Neuronal stem cell (in vitro differentiated cells): Measurements from ENCODE around the gene CA5A.

Experiments
- DNase-seq: peaks from one replicate; pipeline ENCODE4 v3.0.0-alpha.2; 2013; ENCODE audit warnings: low spot score
- H2AFZ ChIP-seq: one replicate; pipeline ENCODE4 v1.6.1; 2013; ENCODE audit warnings: mild to moderate bottlenecking, low read length, inconsistent platforms
- H2AK5ac ChIP-seq: 2 replicates; pipeline ENCODE4 v1.6.1; 2013; ENCODE audit warnings: low read depth, mild to moderate bottlenecking, inconsistent platforms, low read length, moderate library complexity, mixed read lengths
- H2BK120ac ChIP-seq: 2 replicates; pipeline ENCODE4 v1.6.1; 2013; ENCODE audit warnings: low read depth, mild to moderate bottlenecking, inconsistent platforms, low read length, moderate library complexity, mixed read lengths
- H2BK12ac ChIP-seq: one replicate; pipeline ENCODE4 v1.6.1; 2013; ENCODE audit warnings: low read length, inconsistent platforms
- H2BK15ac ChIP-seq: 2 replicates; pipeline ENCODE4 v1.6.1; 2013; ENCODE audit warnings: mild to moderate bottlenecking, low read length, inconsistent platforms, mixed read lengths
- H2BK5ac ChIP-seq: one replicate; pipeline ENCODE4 v1.6.1; 2013; ENCODE audit warnings: inconsistent platforms, mild to moderate bottlenecking, low read length, moderate library complexity
- H3K14ac ChIP-seq: one replicate; pipeline ENCODE4 v1.6.1; 2013; ENCODE audit warnings: low read length, inconsistent platforms
- H3K18ac ChIP-seq: 2 replicates; pipeline ENCODE4 v1.6.1; 2013; ENCODE audit warnings: low read length, inconsistent platforms
- H3K23ac ChIP-seq: 2 replicates; pipeline ENCODE4 v1.6.1; 2013; ENCODE audit warnings: low read depth, mild to moderate bottlenecking, mixed read lengths, low read length, inconsistent platforms; ENCODE audit not compliant: poor library complexity
- H3K27ac ChIP-seq: replicated peaks from 3 replicates; pipeline ENCODE4 v1.5.1; 2013; ENCODE audit warnings: low read length, inconsistent platforms
- H3K27me3 ChIP-seq, 3 experiments: 2 replicates each; pipeline ENCODE4 v1.6.1; 2013; ENCODE audit warnings: low read length in 3 of 3, mild to moderate bottlenecking in 2 of 3, inconsistent platforms in 1 of 3, low read depth in 1 of 3, mixed read lengths in 1 of 3, moderate library complexity in 1 of 3; ENCODE audit not compliant: control insufficient read depth in 3 of 3, insufficient read depth in 3 of 3
- H3K36me3 ChIP-seq, 2 donors: replicated peaks in 1 of 2; 2 replicates each; pipeline ENCODE4 v1.6.1; 2013; ENCODE audit warnings: low read length in 2 of 2; ENCODE audit not compliant: control insufficient read depth in 2 of 2, insufficient read depth in 2 of 2
- H3K4ac ChIP-seq: 2 replicates; pipeline ENCODE4 v1.6.1; 2013; ENCODE audit warnings: inconsistent platforms, mild to moderate bottlenecking, low read length, moderate library complexity
- H3K4me1 ChIP-seq, 2 donors: 1 replicate in 1 of 2; 2 replicates in 1 of 2; pipeline ENCODE4 v1.6.1; 2013; ENCODE audit warnings: low read length in 2 of 2, low read depth in 1 of 2; ENCODE audit not compliant: control insufficient read depth in 2 of 2, insufficient read depth in 1 of 2
- H3K4me2 ChIP-seq: one replicate; pipeline ENCODE4 v1.6.1; 2013; ENCODE audit warnings: mild to moderate bottlenecking, low read length, inconsistent platforms; ENCODE audit not compliant: insufficient read depth, poor library complexity, severe bottlenecking
- H3K4me3 ChIP-seq, 2 donors: 2 replicates each; pipeline ENCODE4 v1.5.1; 2013; ENCODE audit warnings: low read length in 2 of 2, mild to moderate bottlenecking in 2 of 2, inconsistent platforms in 1 of 2, moderate library complexity in 1 of 2
- H3K79me1 ChIP-seq: one replicate; pipeline ENCODE4 v1.6.1; 2013; ENCODE audit warnings: low read depth, mild to moderate bottlenecking, inconsistent platforms, low read length, moderate library complexity
- H3K9ac ChIP-seq: one replicate; pipeline ENCODE4 v1.6.1; 2013; ENCODE audit warnings: mild to moderate bottlenecking, low read depth, low read length, inconsistent platforms; ENCODE audit not compliant: poor library complexity
- H3K9me3 ChIP-seq, 2 donors: replicated peaks in 1 of 2; 2 replicates each; pipeline versions ENCODE3 to v1.6.1; 2013; ENCODE audit warnings: low read length in 2 of 2, mild to moderate bottlenecking in 2 of 2, inconsistent platforms in 1 of 2, low read depth in 1 of 2, mixed read lengths in 1 of 2, moderate library complexity in 1 of 2; ENCODE audit not compliant: control insufficient read depth in 2 of 2, insufficient read depth in 1 of 2
- H4K8ac ChIP-seq: one replicate; pipeline ENCODE4 v1.6.1; 2013; ENCODE audit warnings: low read depth, mild to moderate bottlenecking, inconsistent platforms, low read length, moderate library complexity
- H4K91ac ChIP-seq: one replicate; pipeline ENCODE4 v1.6.1; 2013; ENCODE audit warnings: low read length, low read depth, mild to moderate bottlenecking, inconsistent platforms; ENCODE audit not compliant: poor library complexity
- WGBS, 2 donors: extraction: QIAGEN DNeasy Blood & Tissue Kit; methylation state at CpG; one replicate each; pipeline ENCODE4 v1.1.7; 2013; ENCODE audit warnings: missing lambda C conversion rate in 2 of 2, mixed read lengths in 1 of 2; ENCODE audit not compliant: insufficient read length in 2 of 2, insufficient replicate concordance in 1 of 2; ENCODE audit errors: extremely low coverage in 2 of 2; 5-methylcytosine and 5-hydroxymethylcytosine counted together

CA5A gene

DNA sequence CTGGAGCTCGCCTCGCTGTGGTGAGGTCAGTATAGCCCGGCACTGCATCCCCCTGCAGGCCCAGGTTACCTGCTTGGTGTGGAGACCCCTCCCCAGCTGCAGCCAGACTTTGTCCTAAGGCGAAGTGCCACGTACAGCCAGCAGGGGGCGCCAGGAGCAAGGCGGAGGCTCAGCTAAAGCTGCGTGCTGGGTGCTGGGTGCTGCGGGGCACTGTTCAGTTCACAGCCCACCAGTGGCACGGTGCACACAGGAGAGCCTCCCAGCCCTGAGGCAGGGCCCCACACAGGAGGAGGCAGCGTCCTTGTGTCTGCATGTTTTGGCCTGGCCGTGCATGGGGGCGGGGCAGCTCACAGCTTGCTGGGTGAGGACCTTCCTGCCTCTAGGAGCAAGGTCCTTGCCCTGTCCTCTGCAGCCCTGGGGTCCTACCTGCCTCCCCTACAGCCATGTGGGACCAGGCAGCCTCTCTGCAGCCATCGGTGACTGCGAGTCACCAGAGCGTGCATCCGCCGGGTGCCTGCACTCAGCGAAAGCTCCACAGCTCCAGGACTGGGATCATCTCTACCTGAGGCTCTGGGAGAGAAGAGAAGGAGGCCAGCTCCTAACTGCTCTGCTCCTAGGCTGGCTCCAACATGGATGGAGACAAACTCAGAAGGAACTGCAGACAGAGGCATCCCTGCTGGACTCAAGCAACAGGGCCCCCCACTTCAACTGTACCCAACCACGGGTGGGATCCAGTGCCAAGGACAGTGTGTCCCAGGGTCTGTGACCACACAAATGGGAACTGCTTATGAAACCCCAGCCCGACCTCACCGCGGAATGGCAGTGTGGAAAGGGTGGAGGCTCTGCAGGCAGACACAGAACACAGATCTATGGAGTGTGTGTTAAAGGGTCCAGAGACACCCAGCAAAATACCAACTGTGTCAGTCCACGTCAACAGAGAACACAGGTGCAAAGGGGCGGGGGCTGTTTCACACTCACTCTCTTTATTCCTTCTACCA is 86.0 kb downstream of the CA5A start:
- Histone ChIP-seq H2BK5ac (peak overlapping the region; percentile 45), H3K23ac (peak overlapping the region; percentile 61)
- no CpG with 5 or more reads among the region's 25 CpGs for WGBS, 2 donors

DNA sequence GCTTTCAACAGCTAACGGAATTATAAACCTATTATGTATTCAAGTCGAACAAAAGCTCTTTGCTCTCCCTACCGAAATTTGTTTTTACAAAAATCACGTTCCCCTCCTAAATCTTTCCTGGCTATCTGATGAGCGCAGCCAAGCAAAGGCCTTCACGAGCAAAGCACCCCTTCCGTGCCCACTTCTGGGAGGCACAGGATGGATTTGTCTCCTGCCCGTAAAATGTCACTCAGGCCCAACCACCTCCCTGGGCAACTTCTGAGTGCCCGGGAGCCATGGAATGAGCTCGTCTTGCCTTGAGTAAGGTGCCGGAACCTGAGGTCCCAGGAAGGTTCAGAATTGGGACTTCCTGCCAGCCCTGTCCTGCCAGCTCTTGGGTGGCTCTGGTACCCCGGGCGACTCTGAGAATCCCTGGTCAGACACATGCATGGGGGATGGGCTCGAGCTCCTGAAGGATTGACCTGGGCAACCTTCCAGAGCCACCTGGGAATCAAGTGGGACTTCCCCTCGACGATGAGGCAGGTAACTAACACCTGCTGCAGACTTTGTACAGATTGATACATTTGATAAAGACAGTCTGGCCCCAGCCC is 86.8 kb downstream of the CA5A start:
- H3K4me3 ChIP-seq: no peak overlapping the region
- no CpG with 5 or more reads among the region's 16 CpGs for WGBS, 2 donors
- peaks cover 25 to 27% of the 10 kb centered on the region in 2 donors for H3K4me1 ChIP-seq
- peak overlapping the region; percentile 55 for H2BK15ac ChIP-seq
- no peak overlapping the region for H3K4me2 ChIP-seq
- no peak for DNase-seq
- peak overlapping the region; percentile 61 for H3K23ac ChIP-seq
- H3K14ac ChIP-seq: no peak overlapping the region
- H2AFZ ChIP-seq: no peak overlapping the region
- no peak overlapping the region for H4K8ac ChIP-seq
- peak overlapping the region; percentile 45 for H2BK5ac ChIP-seq
- no peak overlapping the region for H4K91ac ChIP-seq
- H3K27me3 ChIP-seq: no peaks in the 10 kb centered on the region
- H2BK12ac ChIP-seq: peak overlapping the region; percentile 81
- H3K9ac ChIP-seq: peak overlapping the region; percentile 3
- peaks cover 7% of the 10 kb centered on the region for H3K79me1 ChIP-seq
- H2AK5ac ChIP-seq: peak overlapping the region; percentile 86
- no peak overlapping the region for H2BK120ac ChIP-seq
- no peak overlapping the region for H3K27ac ChIP-seq
- H3K4ac ChIP-seq: no peak overlapping the region
- H3K9me3 ChIP-seq: no peaks in the 10 kb centered on the region
- peak overlapping the region; percentile 61 for H3K18ac ChIP-seq
- peaks cover 5 to 31% of the 10 kb centered on the region in 2 donors for H3K36me3 ChIP-seq

More for the DNA sequence above, 86.0 kb downstream of the CA5A start:
- no peak overlapping the region for H2AFZ ChIP-seq
- H2BK15ac ChIP-seq: peak overlapping the region; percentile 90
- H3K4me2 ChIP-seq: no peak overlapping the region
- H3K36me3 ChIP-seq: peaks cover 5 to 31% of the 10 kb centered on the region in 2 donors
- no peak overlapping the region for H3K27ac ChIP-seq
- no peak overlapping the region for H2BK120ac ChIP-seq
- no peaks in the 10 kb centered on the region for H3K27me3 ChIP-seq
- peak overlapping the region; percentile 99 for H2BK12ac ChIP-seq
- peak overlapping the region; percentile 73 for H3K18ac ChIP-seq
- H3K14ac ChIP-seq: no peak overlapping the region
- no peak overlapping the region for H4K91ac ChIP-seq
- H3K4ac ChIP-seq: no peak overlapping the region
- no peak overlapping the region for H4K8ac ChIP-seq
- no peaks in the 10 kb centered on the region for H3K9me3 ChIP-seq
- no peak overlapping the region for H3K4me3 ChIP-seq
- peaks cover 25% of the 10 kb centered on the region in 2 donors for H3K4me1 ChIP-seq
- DNase-seq: peak; percentile 65
- H3K9ac ChIP-seq: no peak overlapping the region
- peak overlapping the region; percentile 96 for H2AK5ac ChIP-seq
- peaks cover 10% of the 10 kb centered on the region for H3K79me1 ChIP-seq

DNA sequence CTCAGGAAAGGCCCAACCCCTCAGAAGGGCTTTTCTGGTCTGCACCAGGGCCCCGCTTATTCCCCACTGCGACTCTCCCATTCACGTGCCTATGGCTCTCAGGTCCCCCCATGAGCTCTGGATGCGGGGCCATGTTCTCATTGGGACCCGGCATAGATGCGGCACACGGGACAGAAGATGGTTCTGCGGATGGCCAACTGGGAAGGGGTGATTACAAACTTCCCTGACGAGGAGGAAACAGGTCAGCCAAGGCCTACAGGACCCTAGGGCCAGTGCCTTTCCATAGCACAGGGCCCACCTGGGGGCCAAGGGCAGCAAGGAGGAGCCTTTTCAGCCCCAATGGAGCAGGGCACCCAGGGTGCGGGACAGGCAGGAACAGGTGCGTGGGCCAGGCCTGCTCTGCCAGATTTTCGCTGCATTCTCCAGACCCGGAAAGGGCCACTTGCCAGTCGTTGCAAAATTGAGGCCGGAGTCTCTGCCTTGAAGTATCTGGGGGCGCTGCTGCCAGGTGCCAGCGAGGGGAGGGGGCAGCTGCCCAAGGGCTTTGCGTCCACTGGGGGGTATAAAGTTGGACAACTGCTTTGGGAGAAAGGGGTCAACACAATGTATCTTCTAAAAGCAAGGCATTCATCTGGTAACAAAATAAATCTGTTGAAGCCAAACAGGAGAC is 87.5 kb downstream of the CA5A start:
- Histone ChIP-seq H3K9me3 (no peaks in the 10 kb centered on the region), H3K23ac (no peak overlapping the region), H3K18ac (peak overlapping the region; percentile 44), H3K27ac (no peak overlapping the region), H2AK5ac (peak overlapping the region; percentile 95), H3K27me3 (no peaks in the 10 kb centered on the region), H4K8ac (no peak overlapping the region), H3K36me3 (peaks cover 5 to 31% of the 10 kb centered on the region in 2 donors), H2AFZ (no peak overlapping the region), H2BK5ac (peak overlapping the region; percentile 72), H3K9ac (no peak overlapping the region), H4K91ac (no peak overlapping the region), H3K4me1 (peaks cover 21 to 28% of the 10 kb centered on the region in 2 donors), H3K4me2 (no peak overlapping the region), H3K4ac (peak overlapping the region; percentile 7), H2BK12ac (no peak overlapping the region), H3K79me1 (peaks cover 7% of the 10 kb centered on the region), H3K14ac (no peak overlapping the region), H2BK15ac (peak overlapping the region; percentile 46), H2BK120ac (peak overlapping the region; percentile 66), H3K4me3 (no peak overlapping the region)
- no peak for DNase-seq
- WGBS, 2 donors: no CpG with 5 or more reads among the region's 18 CpGs
